ENCODE measurements around the gene PALD1. TPM values are rescaled to one million over a fixed set of nuclear protein-coding genes. Genes with fewer than 3 reads are reported as not detected.
A peak's percentile ranks its signal among the peaks of the same experiment; 100 is the strongest.

Gene PALD1
- total RNA-seq, 1 experiment from 2014 or later, result 33.1 TPM

GRCh38 chr10:70458329-70459060 is 20.1 kb upstream of the PALD1 start:
- H3K4me3 ChIP-seq (replicated peaks in 1 of 2; ENCODE audit: low read depth in 1 of 2, low read length in 2 of 2), result peak overlapping the region; percentile 28 to 39
- no peaks in the 10 kb centered on the region for H3K27me3 ChIP-seq (ENCODE audit: insufficient read depth, low read length)
- no peaks in the 10 kb centered on the region for H3K79me2 ChIP-seq (ENCODE audit: insufficient read depth, low read length)
- no peak overlapping the region; the same call in 1 of the 2 replicates for H3K27ac ChIP-seq (ENCODE audit: low read depth, low read length)
- BruUV-seq (replicated peaks), result no TSS peak
- intact Hi-C loops (cut with micrococcal nuclease), result no loop called here
- CTCF ChIA-PET, result no interaction called here
- peak overlapping the region; percentile 79 for H3K4me2 ChIP-seq (ENCODE audit: low read length)
- H3K9me2 ChIP-seq (ENCODE audit: insufficient read depth), result no peaks in the 10 kb centered on the region
- TF ChIP-seq POLR2AphosphoS5 (IDR thresholded peaks at IDR 0.05; ENCODE audit: low read depth, low read length) (peak; percentile 37; the same call in 1 of the 2 replicates), ELF1 (IDR thresholded peaks at IDR 0.05; ENCODE audit: borderline replicate concordance, low read depth) (no peak), ZFX (IDR thresholded peaks at IDR 0.05) (peak; percentile 48; the same call in 1 of the 2 replicates), MAX (IDR thresholded peaks at IDR 0.05) (peak; percentile 88)
- peak; percentile 63 for ATAC-seq
- H2AFZ ChIP-seq (ENCODE audit: low read depth, low read length, poor library complexity, severe bottlenecking), result peak overlapping the region; percentile 35
- DNase-seq (ENCODE audit: low read depth, low spot score), result no peak
- POLR2A ChIA-PET, result no interaction called here
- RAD21 ChIA-PET (ENCODE audit: low non-redundant PET in 1 of 2, low total read pairs in 2 of 2, uncharacterized antibody in 2 of 2, unreplicated experiment in 2 of 2), result no interaction called here
- peak overlapping the region; percentile 47 for H3K9ac ChIP-seq (ENCODE audit: low read length)
- H3K4me1 ChIP-seq (ENCODE audit: control insufficient read depth in 1 of 2, insufficient read depth in 2 of 2, low read length in 2 of 2), result peaks cover 27 to 51% of the 10 kb centered on the region in 2 experiments
- no peaks in the 10 kb centered on the region for H4K20me1 ChIP-seq (ENCODE audit: insufficient read depth)
- H3K9me3 ChIP-seq (ENCODE audit: control insufficient read depth in 1 of 2, insufficient read depth in 1 of 2, low read depth in 1 of 2, low read length in 2 of 2), result no peaks in the 10 kb centered on the region
- H3K36me3 ChIP-seq (ENCODE audit: control insufficient read depth in 1 of 2, insufficient read depth in 2 of 2, low read length in 2 of 2), result no peaks in the 10 kb centered on the region

DNA sequence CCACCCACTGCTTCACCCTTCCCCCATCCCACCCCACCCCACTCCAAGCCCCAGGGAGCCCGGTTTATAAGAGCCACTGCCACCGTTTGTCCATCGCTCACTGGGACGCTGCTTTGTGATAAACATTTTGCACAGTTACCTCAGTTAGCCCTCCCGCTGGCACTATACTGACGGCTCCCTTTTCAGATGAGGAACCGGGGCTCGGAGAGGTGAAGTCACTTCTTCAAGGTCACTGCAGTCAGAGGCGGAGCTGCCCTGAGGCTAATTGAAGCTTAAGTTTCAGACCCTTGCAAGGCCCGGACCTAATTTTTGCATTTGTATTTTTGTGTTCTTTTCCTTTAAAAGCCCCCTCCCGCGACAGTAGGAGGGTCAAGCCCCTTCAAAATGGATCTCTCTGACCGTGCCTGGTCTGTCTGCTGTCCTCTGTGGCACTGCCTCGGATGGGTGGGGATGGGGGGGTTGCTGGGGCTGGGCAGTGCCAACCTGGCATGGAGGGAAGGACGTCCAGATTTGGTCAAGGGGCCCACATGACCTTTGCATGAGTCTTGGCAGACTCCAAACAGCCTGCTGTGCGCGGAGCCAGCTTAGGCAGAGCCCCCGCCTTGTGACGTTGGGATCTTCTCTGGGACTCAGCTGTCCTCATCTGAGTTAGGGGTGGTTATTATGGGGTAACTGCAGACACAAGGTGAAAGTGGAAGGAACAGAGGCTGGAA is 19.4 kb upstream of the PALD1 start:
- no peaks in the 10 kb centered on the region for H3K27me3 ChIP-seq (ENCODE audit: insufficient read depth, low read length)
- no peak for ATAC-seq

More for the DNA sequence above, 19.4 kb upstream of the PALD1 start:
- Histone ChIP-seq H3K9me3 (ENCODE audit: control insufficient read depth in 1 of 2, insufficient read depth in 1 of 2, low read depth in 1 of 2, low read length in 2 of 2) (no peaks in the 10 kb centered on the region), H3K36me3 (ENCODE audit: control insufficient read depth in 1 of 2, insufficient read depth in 2 of 2, low read length in 2 of 2) (no peaks in the 10 kb centered on the region), H4K20me1 (ENCODE audit: insufficient read depth) (no peaks in the 10 kb centered on the region), H3K79me2 (ENCODE audit: insufficient read depth, low read length) (no peaks in the 10 kb centered on the region), H3K27ac (ENCODE audit: low read depth, low read length) (no peak overlapping the region), H3K9ac (ENCODE audit: low read length) (peak overlapping the region; percentile 47), H2AFZ (ENCODE audit: low read depth, low read length, poor library complexity, severe bottlenecking) (no peak overlapping the region), H3K4me1 (ENCODE audit: control insufficient read depth in 1 of 2, insufficient read depth in 2 of 2, low read length in 2 of 2) (peaks cover 31 to 54% of the 10 kb centered on the region in 2 experiments), H3K4me3 (replicated peaks in 1 of 2; ENCODE audit: low read depth in 1 of 2, low read length in 2 of 2) (no peak overlapping the region), H3K4me2 (ENCODE audit: low read length) (peak overlapping the region; percentile 79), H3K9me2 (ENCODE audit: insufficient read depth) (no peaks in the 10 kb centered on the region)
- ChIA-PET RAD21 (ENCODE audit: low non-redundant PET in 1 of 2, low total read pairs in 2 of 2, uncharacterized antibody in 2 of 2, unreplicated experiment in 2 of 2) (interaction anchor here in 1 of 2 experiments (0.6 kb wide), 1 partner anchor 236 kb away, joined by 7 read pairs; no protein-coding TSS in a partner anchor), CTCF (no interaction called here), POLR2A (no interaction called here)
- no TSS peak for BruUV-seq (replicated peaks)
- no peak for DNase-seq (ENCODE audit: low read depth, low spot score)
- intact Hi-C loops (cut with micrococcal nuclease), result no loop called here
- no peak for TF ChIP-seq FOSL1 (IDR thresholded peaks at IDR 0.05; ENCODE audit: low read depth)
- peak; percentile 46 for TF ChIP-seq TCF7L2 (IDR thresholded peaks at IDR 0.05; ENCODE audit: borderline replicate concordance, extremely low read depth, insufficient read depth, insufficient read length)
- TF ChIP-seq ZFX (IDR thresholded peaks at IDR 0.05), result no peak

Data from HCT116 (cell line).